HEK293 (cell line): ENCODE data around the gene PLEKHM1.

Source experiments
- CTCF ChIP-seq: fragments of 450-650 bp; formaldehyde crosslinking; IDR thresholded peaks from 2 replicates; pipeline ENCODE4 v1.5.1; 2016; ENCODE audit warnings: missing biosample characterization, missing genetic modification characterization
- ELK4 ChIP-seq: IDR thresholded peaks from 2 replicates; pipeline ENCODE4 v1.6.1; 2011; ENCODE audit warnings: mild to moderate bottlenecking, low read depth, low read length, borderline replicate concordance
- MYNN ChIP-seq: fragments of 450-650 bp; formaldehyde crosslinking; IDR thresholded peaks from 2 replicates; pipeline ENCODE4 v1.5.1; 2016; ENCODE audit warnings: missing biosample characterization, missing genetic modification characterization, borderline replicate concordance
- PRDM4 ChIP-seq: fragments of 450-650 bp; formaldehyde crosslinking; IDR thresholded peaks from 2 replicates; pipeline ENCODE4 v1.5.1; 2017; ENCODE audit warnings: missing biosample characterization, missing genetic modification characterization
- TCF7L2 ChIP-seq: IDR thresholded peaks from 2 replicates; pipeline ENCODE4 v1.6.1; 2011; ENCODE audit warnings: low read depth, mild to moderate bottlenecking, inconsistent platforms, low read length, moderate library complexity, borderline replicate concordance
- ZBTB26 ChIP-seq: fragments of 450-650 bp; formaldehyde crosslinking; optimal IDR thresholded peaks from 2 replicates; pipeline ENCODE3; 2016; ENCODE audit warnings: missing biosample characterization, mild to moderate bottlenecking, missing genetic modification characterization
- ZNF223 ChIP-seq: fragments of 450-650 bp; formaldehyde crosslinking; IDR thresholded peaks from 2 replicates; pipeline ENCODE4 v1.5.1; 2016; ENCODE audit warnings: missing biosample characterization, missing genetic modification characterization
- ZNF274 ChIP-seq, 2 experiments: fragments of 200-500 bp in 1 of 2; fragments of 450-650 bp in 1 of 2; sonication (Bioruptor generic) in 1 of 2; formaldehyde crosslinking in 1 of 2; IDR thresholded peaks; 2 replicates each; pipeline versions ENCODE4 v1.5.1 to v1.6.1; 2014 to 2016; ENCODE audit warnings: borderline replicate concordance in 1 of 2, inconsistent platforms in 1 of 2, low read length in 1 of 2, missing biosample characterization in 1 of 2, missing genetic modification characterization in 1 of 2
- ZNF704 ChIP-seq: fragments of 450-650 bp; formaldehyde crosslinking; IDR thresholded peaks from 2 replicates; pipeline ENCODE4 v1.5.1; 2016; ENCODE audit warnings: missing biosample characterization, missing genetic modification characterization
- ZNF777 ChIP-seq: fragments of 450-650 bp; formaldehyde crosslinking; IDR thresholded peaks from 2 replicates; pipeline ENCODE4 v1.5.1; 2017; ENCODE audit warnings: missing biosample characterization, missing genetic modification characterization, borderline replicate concordance

- TF ChIP-seq ZNF704 (no peak), CTCF (tag by site-specific recombination) (no peak), PRDM4 (no peak), ZNF777 (no peak), ZNF223 (tag by site-specific recombination) (no peak), TCF7L2 (no peak), ZBTB26 (tag by site-specific recombination) (no peak), ELK4 (no peak), MYNN (tag by site-specific recombination) (no peak), ZNF274 (IDR thresholded peaks at IDR 0.05; ENCODE audit: low read length) (no peak), ZNF274 (tag by site-specific recombination; IDR thresholded peaks at IDR 0.05; ENCODE audit: borderline replicate concordance) (no peak)
Measured at GRCh38 chr17:45425984-45426413, 64.5 kb downstream of the PLEKHM1 start.
